Uterus (tissue), 4 donors: ENCODE measurements around the gene IRAK1BP1. TPM values are rescaled to one million over a fixed set of nuclear protein-coding genes. Genes with fewer than 3 reads are reported as not detected.

Experiments
- DNase-seq, 2 donors: peaks; one replicate each; pipeline ENCODE4 v3.0.0-alpha.2; 2019 to 2020
- H3K27ac ChIP-seq, 2 donors: fragments of 200-600 bp; sonication (generic); 1 replicate in 1 of 2; 2 replicates in 1 of 2; pipeline ENCODE4 v1.5.1; 2016 to 2018
- H3K27me3 ChIP-seq, 2 donors: fragments of 200-600 bp; sonication (generic); one replicate each; pipeline ENCODE4 v1.5.1; 2018 to 2019; ENCODE audit warnings: control low read depth in 1 of 2
- H3K36me3 ChIP-seq, 2 donors: fragments of 200-600 bp; sonication (generic); one replicate each; pipeline ENCODE4 v1.5.1; 2019; ENCODE audit warnings: control low read depth in 1 of 2
- H3K4me1 ChIP-seq, 2 donors: fragments of 200-600 bp; sonication (generic); one replicate each; pipeline ENCODE4 v1.5.1; 2018 to 2019; ENCODE audit warnings: control low read depth in 1 of 2
- H3K4me3 ChIP-seq, 2 donors: fragments of 200-600 bp; sonication (generic); 1 replicate in 1 of 2; 2 replicates in 1 of 2; pipeline ENCODE4 v1.5.1; 2018 to 2019; ENCODE audit warnings: mild to moderate bottlenecking in 1 of 2
- H3K9me3 ChIP-seq, 2 donors: fragments of 200-600 bp; sonication (generic); one replicate each; pipeline ENCODE4 v1.5.1; 2019; ENCODE audit warnings: control low read depth in 1 of 2
- CTCF ChIP-seq, 4 experiments: fragments of 200-600 bp in 2 of 4; fragments of 450-650 bp in 2 of 4; sonication (generic) in 2 of 4; IDR thresholded peaks; one replicate each; pipeline ENCODE4 v1.5.1; 2016 to 2019; ENCODE audit warnings: antibody characterized with exemption in 4 of 4, mild to moderate bottlenecking in 2 of 4, moderate library complexity in 1 of 4
- POLR2A ChIP-seq, 2 donors: fragments of 450-650 bp; IDR thresholded peaks; one replicate each; pipeline ENCODE4 v1.6.1; 2016; ENCODE audit warnings: antibody characterized with exemption in 2 of 2, mild to moderate bottlenecking in 1 of 2, moderate library complexity in 1 of 2
- intact Hi-C: fragments of 100-400 bp; cut with DNase I; formaldehyde crosslinking; loops from one replicate; pipeline ENCODE4 v1.15.1; 2023; ENCODE audit warnings: low total_unique reads
- total RNA-seq, 4 donors: library from RNA; depleted of rRNA in 3 of 4; stranded (reverse); fragments of >200 nt in 3 of 4; gene quantifications; one replicate each; pipeline versions ENCODE4 v1.1.0 to v1.2.4, GENCODE V29; 2014 to 2023
- donor health status: DM: yes; HTN: yes; CAD: no.

The IRAK1BP1 gene
- total RNA-seq, 4 donors from 2014 or later = 3.2 to 20.0 (median 7.9) TPM

GRCh38 chr6:78947962-78948361 lies 80.6 kb downstream of the IRAK1BP1 start:
- H3K27me3 ChIP-seq = no peaks in the 10 kb centered on the region
- no peak for DNase-seq
- no peak overlapping the region for H3K4me3 ChIP-seq
- no peaks in the 10 kb centered on the region for H3K36me3 ChIP-seq
- TF ChIP-seq POLR2A (IDR thresholded peaks at IDR 0.05) (no peak), CTCF (IDR thresholded peaks at IDR 0.05) (no peak)
- no peak overlapping the region for H3K27ac ChIP-seq
- intact Hi-C loops = no loop called here
- H3K4me1 ChIP-seq = no peaks in the 10 kb centered on the region
- H3K9me3 ChIP-seq = peaks cover 0 to 5% of the 10 kb centered on the region in 2 donors

GRCh38 chr6:78948785-78949184 lies 81.4 kb downstream of the IRAK1BP1 start:
- H3K9me3 ChIP-seq = peaks cover 0 to 5% of the 10 kb centered on the region in 2 donors
- TF ChIP-seq CTCF (IDR thresholded peaks at IDR 0.05) = no peak
- no peak for TF ChIP-seq POLR2A (IDR thresholded peaks at IDR 0.05)
- H3K4me3 ChIP-seq = no peak overlapping the region
- H3K27ac ChIP-seq = no peak overlapping the region
- no peaks in the 10 kb centered on the region for H3K4me1 ChIP-seq
- H3K36me3 ChIP-seq = no peaks in the 10 kb centered on the region
- no peaks in the 10 kb centered on the region for H3K27me3 ChIP-seq
- DNase-seq = no peak
- intact Hi-C loops = no loop called here

GRCh38 chr6:78952362-78952761 lies 85.0 kb downstream of the IRAK1BP1 start:
- Histone ChIP-seq H3K27ac (no peak overlapping the region), H3K9me3 (peaks cover 0 to 5% of the 10 kb centered on the region in 2 donors), H3K4me1 (no peaks in the 10 kb centered on the region), H3K36me3 (no peaks in the 10 kb centered on the region), H3K4me3 (no peak overlapping the region), H3K27me3 (no peaks in the 10 kb centered on the region)
- DNase-seq = no peak
- intact Hi-C loops = no loop called here
- TF ChIP-seq POLR2A (IDR thresholded peaks at IDR 0.05) = no peak

Other genes with a start within 250 kb of the IRAK1BP1 start
- 10 to 100 TPM; 40.6 to 85.3 (median 53.9) TPM for gene PHIP, start 210.7 kb downstream of the IRAK1BP1 start, total RNA-seq